ENCODE data around the gene RAPGEFL1.
"Not testable (repeated sequence)": the region's sequence is repeated elsewhere in the genome, so short reads cannot be mapped to it uniquely, and the experiment has no call there.

The RAPGEFL1 gene

DNA sequence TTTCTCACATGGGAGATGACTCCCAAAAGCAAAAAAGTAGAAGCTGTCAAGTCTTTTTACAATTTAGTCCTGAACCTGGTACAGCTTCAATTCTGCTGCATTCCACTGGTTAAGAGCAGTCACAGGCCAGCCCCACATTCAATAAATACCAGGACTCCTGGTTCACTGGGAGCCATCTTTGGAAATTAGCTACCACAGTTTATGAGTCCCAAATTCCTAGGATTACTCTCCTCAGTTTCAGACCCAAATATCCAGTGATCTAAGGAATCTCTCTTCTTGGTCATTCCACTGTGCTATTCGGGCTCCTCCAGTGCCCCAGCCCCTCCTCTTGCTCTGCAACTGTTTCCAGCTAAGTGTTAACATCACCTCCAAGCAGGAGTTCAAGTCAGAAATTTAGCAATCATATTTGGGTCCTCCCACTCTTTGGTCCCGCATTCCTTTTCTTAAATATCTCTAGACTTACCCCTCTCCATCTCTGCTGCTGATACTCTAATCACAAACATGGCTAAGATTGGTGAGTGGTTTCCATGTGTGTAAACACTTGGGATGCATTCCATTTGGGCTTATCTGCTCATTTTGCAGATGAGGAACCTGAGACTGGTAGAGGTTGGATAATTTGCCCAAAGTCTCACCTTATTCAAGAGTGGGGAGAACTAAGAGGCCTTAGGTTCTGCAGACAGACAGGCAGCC is 32.3 kb downstream of the RAPGEFL1 start:
- no peak for DNase-seq (ENCODE audit: low read depth in 2 of 2)

DNA sequence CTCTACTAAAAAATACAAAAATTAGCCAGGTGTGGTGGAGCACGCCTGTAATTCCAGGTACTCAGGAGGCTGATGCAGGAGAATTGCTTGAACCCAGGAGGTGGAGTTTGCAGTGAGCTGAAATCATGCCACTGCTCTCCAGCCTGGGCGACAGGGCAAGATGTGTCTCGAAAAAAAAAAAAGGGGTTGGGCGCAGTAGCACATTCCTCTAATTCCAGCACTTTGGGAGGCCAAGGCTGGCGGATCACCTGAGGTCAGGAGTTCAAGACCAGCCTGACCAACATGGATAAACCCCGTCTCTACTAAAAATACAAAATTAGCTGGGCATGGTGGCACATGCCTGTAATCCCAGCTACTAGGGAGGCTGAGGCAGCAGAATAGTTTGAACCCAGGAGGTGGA is 36.6 kb downstream of the RAPGEFL1 start:
- DNase-seq (ENCODE audit: low read depth in 2 of 2), result not testable (repeated sequence)

DNA sequence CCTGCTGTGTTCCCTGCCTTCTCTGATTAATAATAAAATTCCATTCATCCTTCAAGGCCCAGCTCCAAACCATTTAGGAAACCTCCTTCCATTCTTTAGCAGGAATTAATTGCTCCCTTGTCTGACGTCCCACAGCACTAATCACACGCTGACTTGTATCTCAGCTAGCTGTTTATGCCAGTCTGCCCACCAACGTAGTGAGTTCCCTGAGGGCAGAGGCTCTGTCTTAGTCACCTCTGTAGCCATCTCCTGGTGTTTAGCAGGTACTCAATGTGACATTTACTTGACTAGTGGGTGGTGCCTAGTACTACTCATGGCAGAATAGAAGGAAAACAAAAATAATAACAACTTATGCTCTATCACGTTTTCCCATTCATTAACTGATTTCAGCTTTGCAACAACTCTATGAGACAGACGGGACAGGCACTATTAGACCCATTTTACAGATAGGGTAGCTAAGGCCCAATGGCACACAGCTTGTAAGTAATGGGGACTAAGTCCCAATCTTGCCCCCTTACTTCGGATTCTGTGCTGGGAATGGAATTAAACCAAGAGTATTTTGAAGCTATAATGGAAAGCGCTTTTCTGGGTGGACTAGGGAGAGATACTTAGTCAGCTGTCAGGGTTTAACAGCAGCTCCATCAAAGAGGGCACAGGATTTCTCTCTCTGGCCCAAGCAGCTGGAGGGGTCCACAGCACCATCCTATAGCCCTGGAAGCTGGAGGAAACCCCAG is 40.9 kb downstream of the RAPGEFL1 start:
- no peak for DNase-seq (ENCODE audit: low read depth in 2 of 2)

DNA sequence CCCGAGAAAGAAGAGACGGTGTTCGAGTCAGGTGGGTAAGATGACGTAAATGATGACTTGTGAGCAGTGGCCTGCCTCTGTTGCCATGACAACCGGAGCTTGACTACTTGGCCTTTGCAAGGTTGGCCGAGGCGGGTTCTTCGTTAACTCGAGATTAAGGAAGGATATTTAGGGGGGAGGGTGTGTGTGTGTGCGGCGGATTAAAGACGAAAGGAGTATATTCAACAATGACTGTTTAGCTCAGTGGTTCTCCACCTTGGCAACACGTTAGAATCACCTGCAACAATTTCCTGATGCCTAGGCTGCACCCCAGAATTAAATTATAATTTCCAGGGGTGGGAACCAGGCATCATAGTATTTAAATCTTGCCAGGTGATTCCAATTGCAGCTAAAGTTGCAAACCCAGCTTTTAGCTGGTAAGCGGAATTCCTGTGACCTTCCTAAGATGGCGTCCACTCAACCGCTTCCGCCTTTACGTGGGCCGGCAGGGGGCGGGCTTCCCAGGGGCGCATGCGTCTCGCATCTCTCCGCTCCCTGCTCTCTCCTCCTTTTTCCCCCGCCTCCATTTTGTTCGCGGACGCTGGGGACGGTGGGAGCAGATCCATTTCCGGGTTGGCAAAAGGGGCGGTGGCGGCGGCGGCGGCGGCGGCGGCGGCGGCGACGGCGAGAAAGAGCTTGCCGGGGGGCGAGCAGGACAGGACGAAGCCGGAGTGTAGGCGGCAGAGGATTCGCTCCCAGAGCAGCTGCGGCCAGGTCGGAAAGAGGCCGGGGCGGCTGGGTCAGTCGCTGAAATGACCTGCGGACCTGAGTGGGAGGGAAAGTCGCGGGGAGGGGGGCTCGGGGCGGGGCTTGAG is 41.7 kb downstream of the RAPGEFL1 start, which contains the start of gene WIPF2:
WIPF2 (plus strand) TSS at position 565 of the 854 bp plus-strand sequence. CDS start 37,156 bp downstream, outside the sequence.
- DNase-seq (ENCODE audit: low read depth in 2 of 2), result peak; percentile 92 to 95

DNA sequence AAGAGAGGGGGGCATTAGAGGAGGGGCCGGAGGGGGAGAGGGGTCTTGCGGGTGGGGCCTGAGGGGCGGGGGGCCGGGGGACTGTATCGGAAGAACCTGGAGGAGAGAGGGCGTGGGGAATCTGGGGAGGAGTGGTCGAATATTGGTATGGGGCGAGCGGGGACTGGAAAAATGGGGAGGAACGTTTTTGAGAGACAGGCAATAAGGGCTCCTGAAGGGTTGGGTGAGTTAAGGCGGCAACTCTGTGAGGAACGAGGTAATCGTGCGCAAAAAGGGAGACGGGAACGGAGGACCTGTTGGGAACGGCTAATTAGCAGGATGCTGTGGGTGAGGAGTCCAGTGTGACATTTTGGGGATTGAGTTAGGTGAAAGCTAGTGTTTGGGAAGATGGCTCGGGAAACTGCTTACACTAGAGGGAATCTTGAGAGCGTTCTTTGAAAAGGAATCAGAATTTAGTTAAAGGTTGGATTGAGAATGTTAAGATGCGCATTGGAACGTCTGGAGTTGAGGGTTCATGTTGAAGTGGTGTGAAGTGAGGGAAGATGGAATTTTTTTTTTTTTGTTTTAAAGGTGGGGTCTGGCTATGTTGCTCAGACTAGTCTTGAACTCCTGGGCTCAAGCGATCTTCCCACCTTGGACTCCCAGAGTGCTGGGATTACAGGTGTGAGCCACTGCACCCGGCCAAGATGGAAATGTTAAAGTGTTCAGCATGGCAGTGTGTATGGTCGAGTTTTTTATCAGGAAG is 42.5 kb downstream of the RAPGEFL1 start:
- no peak for DNase-seq (ENCODE audit: low read depth in 2 of 2)

DNA sequence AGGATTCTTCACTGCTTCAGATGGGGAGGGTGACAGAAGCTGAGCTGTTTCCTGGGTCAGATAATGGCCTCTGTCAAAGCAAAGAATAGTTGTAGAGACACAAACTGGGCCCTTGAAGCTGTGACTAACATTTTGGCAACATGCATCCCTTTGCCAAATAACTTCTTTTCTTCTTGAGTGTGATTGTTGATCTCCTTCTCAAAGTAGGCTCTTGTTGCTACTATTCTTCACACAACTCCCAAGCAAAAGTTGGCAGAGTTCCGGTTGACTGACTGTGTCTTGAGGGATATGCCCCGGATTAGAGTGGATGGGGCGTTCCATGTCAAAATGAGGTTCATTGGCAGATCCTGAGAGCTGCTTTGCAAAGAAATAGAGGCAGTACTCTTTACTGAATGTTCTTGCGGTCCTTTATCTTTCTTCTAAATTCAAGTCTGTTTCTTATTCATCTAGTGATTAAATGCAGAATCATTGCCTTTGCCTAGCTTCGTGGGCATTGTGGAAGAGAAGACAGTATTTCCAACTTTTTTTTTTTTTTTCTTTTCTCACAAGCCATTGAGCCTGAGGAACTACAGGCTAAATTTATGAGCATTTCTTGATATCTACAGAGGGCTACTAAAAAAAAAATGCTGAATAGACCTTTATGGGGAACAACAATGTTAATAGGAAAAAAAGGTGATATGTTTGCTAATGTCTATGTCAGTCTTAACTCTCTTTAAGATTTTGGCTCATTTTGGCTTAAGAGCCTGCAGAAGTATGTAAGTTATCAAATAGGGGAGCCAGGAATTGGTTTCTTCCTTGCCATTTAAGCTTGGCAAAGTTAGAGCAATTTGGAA is 47.7 kb downstream of the RAPGEFL1 start:
- DNase-seq (ENCODE audit: low read depth in 2 of 2), result no peak

DNA sequence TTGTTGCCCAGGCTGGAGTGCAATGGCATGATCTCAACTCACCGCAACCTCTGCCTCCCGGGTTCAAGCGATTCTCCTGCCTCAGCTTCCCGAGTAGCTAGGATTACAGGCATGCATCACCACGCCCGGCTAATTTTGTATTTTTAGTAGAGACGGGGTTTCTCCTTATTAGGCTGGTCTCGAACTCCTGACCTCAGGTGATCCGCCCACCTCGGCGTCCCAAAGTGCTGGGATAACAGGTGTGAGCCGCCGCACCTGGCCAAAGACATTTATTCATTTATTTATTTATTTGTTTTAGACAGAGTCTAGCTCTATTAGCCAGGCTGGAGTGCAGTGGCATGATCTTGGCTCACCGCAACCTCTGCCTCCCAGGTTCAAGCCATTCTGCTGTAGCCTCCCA is 51.9 kb downstream of the RAPGEFL1 start:
- DNase-seq (ENCODE audit: low read depth in 2 of 2), result not testable (repeated sequence)

DNA sequence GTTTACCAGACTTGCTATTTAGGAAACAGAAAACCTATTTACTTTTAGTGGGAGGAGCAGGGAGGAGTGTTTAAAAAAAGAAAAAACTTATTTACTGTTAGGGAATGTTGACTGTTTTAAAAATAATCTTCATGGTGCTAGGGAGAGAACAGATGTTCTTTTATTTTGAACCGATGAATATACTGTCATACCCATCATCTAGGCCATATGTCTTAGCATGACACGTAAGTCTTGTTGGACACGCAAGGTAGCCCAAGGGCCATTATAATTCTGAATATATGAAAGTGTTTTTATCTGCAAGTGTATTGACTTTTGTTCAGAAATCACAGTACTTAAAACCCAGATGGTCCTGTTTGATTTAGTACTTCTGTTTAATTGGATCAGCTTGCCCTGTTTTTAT is 53.4 kb downstream of the RAPGEFL1 start:
- no peak for DNase-seq (ENCODE audit: low read depth in 2 of 2)

DNA sequence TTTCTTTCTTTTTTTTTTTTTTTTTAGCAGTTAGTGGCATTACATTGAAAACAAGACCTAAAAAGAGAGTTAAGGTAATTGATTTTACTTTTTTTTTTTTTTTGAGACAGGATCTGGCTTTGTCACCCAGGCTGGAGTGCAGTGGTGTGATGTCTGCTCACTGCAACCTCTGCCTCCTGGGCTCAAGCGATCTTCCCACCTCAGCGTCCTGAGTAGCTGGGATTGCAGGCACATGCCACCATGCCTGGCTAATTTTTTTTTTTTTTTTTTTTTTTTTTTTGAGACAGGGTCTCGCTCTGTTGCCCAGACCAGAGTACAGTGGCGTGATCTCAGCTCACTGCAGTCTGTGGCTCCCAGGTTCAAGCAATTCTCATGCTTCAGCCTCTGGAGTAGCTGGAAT is 54.7 kb downstream of the RAPGEFL1 start:
- not testable (repeated sequence) for DNase-seq (ENCODE audit: low read depth in 2 of 2)

DNA sequence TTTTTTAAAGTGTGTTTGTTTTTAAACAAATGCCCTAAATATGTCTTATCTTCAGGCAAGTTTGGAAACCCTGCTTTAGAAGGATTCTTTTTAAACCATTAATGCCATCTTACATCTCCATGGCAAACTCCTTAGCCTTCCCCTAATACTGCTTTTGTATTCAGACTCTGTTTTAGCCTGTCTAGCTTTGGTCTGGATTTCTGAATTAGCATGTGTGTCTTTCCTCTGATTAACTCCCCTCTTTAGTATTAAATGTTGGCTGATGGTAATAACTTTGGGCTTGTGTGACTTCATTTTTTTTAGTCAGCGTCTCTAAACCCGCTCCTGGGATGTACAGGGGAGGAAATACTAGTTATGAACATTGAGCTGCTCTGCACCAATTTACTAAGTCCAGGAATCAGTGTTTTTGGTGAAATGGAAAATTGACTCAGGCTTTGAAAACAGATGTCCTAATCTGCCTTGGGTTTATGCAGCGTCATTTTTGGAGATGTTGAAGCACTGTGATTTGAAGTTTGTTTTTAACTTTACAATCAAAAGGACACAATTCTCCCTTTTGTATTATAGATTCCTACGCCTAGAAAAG is 64.1 kb downstream of the RAPGEFL1 start:
- DNase-seq (ENCODE audit: low read depth in 2 of 2), result no peak

DNA sequence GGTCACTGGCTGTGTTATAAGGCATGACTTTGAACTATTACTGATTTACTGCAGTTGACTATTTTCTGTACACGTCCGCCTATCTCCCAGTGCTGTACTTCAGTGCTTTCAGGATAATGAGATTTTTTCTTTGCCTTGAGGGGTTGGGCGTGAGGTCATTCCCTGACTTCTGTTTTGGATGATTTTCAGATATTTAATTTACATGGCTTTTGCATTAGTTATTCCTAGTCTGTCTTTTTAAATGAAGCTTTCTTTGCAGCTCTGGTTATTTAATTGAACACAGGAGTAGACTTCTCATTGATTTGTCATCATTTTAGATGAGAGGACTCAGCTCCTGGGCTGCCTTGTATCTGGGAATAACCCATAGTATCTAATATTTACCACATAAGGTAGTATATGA is 65.5 kb downstream of the RAPGEFL1 start:
- no peak for DNase-seq (ENCODE audit: low read depth in 2 of 2)

DNA sequence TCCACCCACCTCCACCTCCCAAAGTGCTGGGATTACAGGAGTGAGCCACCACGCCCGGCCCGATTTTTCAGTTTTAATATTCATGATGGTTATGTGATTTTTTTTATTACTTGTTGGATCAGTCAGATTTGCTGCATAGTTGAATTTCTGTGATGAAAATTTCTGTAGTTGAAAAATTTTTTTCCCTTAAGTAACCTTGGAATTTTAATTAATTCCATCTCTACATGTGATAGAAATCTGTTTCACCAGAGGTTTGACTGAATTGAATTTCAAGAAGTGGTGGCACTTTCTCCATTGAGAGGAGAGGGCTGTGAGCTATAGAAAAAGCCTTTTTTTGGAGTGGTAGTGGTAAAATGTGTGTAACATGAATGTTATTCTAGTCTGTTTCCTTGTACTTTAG is 66.5 kb downstream of the RAPGEFL1 start:
- DNase-seq (ENCODE audit: low read depth in 2 of 2), result no peak

DNA sequence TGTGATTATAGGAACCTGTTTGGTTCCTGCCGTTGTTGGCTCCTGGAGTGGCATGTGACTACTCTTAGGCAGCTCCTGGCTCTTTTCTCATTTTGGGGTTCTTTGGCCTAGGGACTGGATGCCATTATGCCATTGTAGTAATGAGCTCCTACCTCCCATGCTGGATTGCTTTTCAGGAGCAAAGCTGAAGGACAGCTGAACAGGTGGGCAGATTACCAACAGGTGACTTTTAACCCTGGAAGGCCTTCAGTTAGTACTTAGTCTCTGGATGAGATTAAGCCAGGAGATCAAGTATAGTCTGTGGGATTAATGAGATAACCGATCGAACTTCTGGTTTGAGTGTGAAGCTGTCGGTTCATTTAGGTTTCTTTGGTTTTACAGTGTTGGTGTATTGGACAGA is 67.0 kb downstream of the RAPGEFL1 start:
- DNase-seq (ENCODE audit: low read depth in 2 of 2), result no peak
